H9 (cell line): ENCODE data around the gene OSBP2. TPM values are rescaled to one million over a fixed set of nuclear protein-coding genes. Genes with fewer than 3 reads are reported as not detected.

ENCODE experiments used
- DNase-seq: peaks from one replicate; pipeline ENCODE4 v3.0.0-alpha.2; 2017
- H2AFZ ChIP-seq: one replicate; pipeline ENCODE4 v1.6.1; 2013; ENCODE audit warnings: mild to moderate bottlenecking, low read length, control low read depth, moderate library complexity
- H2AK5ac ChIP-seq: 2 replicates; pipeline ENCODE4 v1.6.1; 2013; ENCODE audit warnings: low read length, control low read depth, mixed read lengths; ENCODE audit not compliant: insufficient read length
- H2BK120ac ChIP-seq: one replicate; pipeline ENCODE4 v1.6.1; 2013; ENCODE audit warnings: low read depth, mild to moderate bottlenecking, low read length, control low read depth, inconsistent platforms; ENCODE audit not compliant: poor library complexity, severe bottlenecking
- H2BK12ac ChIP-seq: 2 replicates; pipeline ENCODE4 v1.6.1; 2013; ENCODE audit warnings: low read length, control low read depth, mixed read lengths, low read depth; ENCODE audit not compliant: insufficient read length
- H2BK15ac ChIP-seq: 2 replicates; pipeline ENCODE4 v1.6.1; 2013; ENCODE audit warnings: low read depth, low read length, control low read depth
- H2BK20ac ChIP-seq: one replicate; pipeline ENCODE4 v1.6.1; 2013; ENCODE audit warnings: low read depth, mild to moderate bottlenecking, low read length, control low read depth, inconsistent platforms; ENCODE audit not compliant: poor library complexity, severe bottlenecking
- H2BK5ac ChIP-seq: 2 replicates; pipeline ENCODE4 v1.6.1; 2013; ENCODE audit warnings: low read length, control low read depth, mixed read lengths; ENCODE audit not compliant: insufficient read length
- H3K14ac ChIP-seq: 2 replicates; pipeline ENCODE4 v1.6.1; 2013; ENCODE audit warnings: low read length, control low read depth; ENCODE audit not compliant: insufficient read depth
- H3K18ac ChIP-seq: 2 replicates; pipeline ENCODE4 v1.6.1; 2013; ENCODE audit warnings: low read depth, mild to moderate bottlenecking, mixed read lengths, low read length, control low read depth; ENCODE audit not compliant: insufficient read length
- H3K23ac ChIP-seq: 2 replicates; pipeline ENCODE4 v1.6.1; 2013; ENCODE audit warnings: low read length, control low read depth, mixed read lengths, low read depth; ENCODE audit not compliant: insufficient read length
- H3K23me2 ChIP-seq: 2 replicates; pipeline ENCODE4 v1.6.1; 2013; ENCODE audit warnings: low read depth, mild to moderate bottlenecking, mixed read lengths, low read length, control low read depth; ENCODE audit not compliant: insufficient read length, poor library complexity, severe bottlenecking
- H3K27ac ChIP-seq: 2 replicates; pipeline ENCODE4 v1.5.1; 2013; ENCODE audit warnings: low read length, control low read depth, mixed read lengths, low read depth; ENCODE audit not compliant: insufficient read length
- H3K27me3 ChIP-seq: 2 replicates; pipeline ENCODE4 v1.6.1; 2013; ENCODE audit warnings: low read length, control low read depth, inconsistent platforms; ENCODE audit not compliant: insufficient read depth
- H3K4ac ChIP-seq: 2 replicates; pipeline ENCODE4 v1.6.1; 2013; ENCODE audit warnings: low read depth, mild to moderate bottlenecking, control low read depth, inconsistent platforms, low read length, moderate library complexity
- H3K4me1 ChIP-seq: 2 replicates; pipeline ENCODE4 v1.6.1; 2013; ENCODE audit warnings: low read length, control low read depth, inconsistent platforms; ENCODE audit not compliant: insufficient read depth
- H3K4me2 ChIP-seq: 2 replicates; pipeline ENCODE4 v1.6.1; 2013; ENCODE audit warnings: low read length, control low read depth, mixed read lengths; ENCODE audit not compliant: insufficient read length, insufficient read depth
- H3K56ac ChIP-seq: 2 replicates; pipeline ENCODE4 v1.6.1; 2013; ENCODE audit warnings: low read depth, mild to moderate bottlenecking, mixed read lengths, low read length, control low read depth; ENCODE audit not compliant: insufficient read length
- H3K79me1 ChIP-seq: 2 replicates; pipeline ENCODE4 v1.6.1; 2013; ENCODE audit warnings: low read depth, mild to moderate bottlenecking, moderate library complexity, low read length, control low read depth, inconsistent platforms; ENCODE audit not compliant: insufficient read depth, poor library complexity, severe bottlenecking
- H3K79me2 ChIP-seq: 2 replicates; pipeline ENCODE4 v1.6.1; 2013; ENCODE audit warnings: low read length, control low read depth, inconsistent platforms; ENCODE audit not compliant: insufficient read depth
- H3K9ac ChIP-seq: 2 replicates; pipeline ENCODE4 v1.6.1; 2013; ENCODE audit warnings: low read length, control low read depth, mixed read lengths; ENCODE audit not compliant: insufficient read length; ENCODE audit errors: extremely low read depth
- H3K9me3 ChIP-seq: one replicate; pipeline ENCODE4 v1.6.1; 2013; ENCODE audit warnings: low read depth, low read length, inconsistent platforms; ENCODE audit not compliant: control insufficient read depth
- H3T11ph ChIP-seq: one replicate; pipeline ENCODE4 v1.6.1; 2013; ENCODE audit warnings: mild to moderate bottlenecking, low read length, control low read depth, inconsistent platforms
- H4K20me1 ChIP-seq: one replicate; pipeline ENCODE4 v1.6.1; 2013; ENCODE audit not compliant: control insufficient read depth, insufficient read length, insufficient read depth
- H4K5ac ChIP-seq: 2 replicates; pipeline ENCODE4 v1.6.1; 2013; ENCODE audit warnings: low read depth, mild to moderate bottlenecking, mixed read lengths, low read length, control low read depth; ENCODE audit not compliant: insufficient read length
- H4K8ac ChIP-seq: replicated peaks from 2 replicates; pipeline ENCODE4 v1.6.1; 2013; ENCODE audit warnings: low read length, control low read depth, mixed read lengths, low read depth; ENCODE audit not compliant: insufficient read length
- H4K91ac ChIP-seq: 2 replicates; pipeline ENCODE4 v1.6.1; 2013; ENCODE audit warnings: low read depth, mild to moderate bottlenecking, moderate library complexity, mixed read lengths, low read length, control low read depth; ENCODE audit not compliant: insufficient read length
- H3K27ac Mint-ChIP-seq, 3 experiments: 2 replicates in 2 of 3; 3 replicates in 1 of 3; pipeline ENCODE4 v1.8.0; 2020 to 2021; ENCODE audit warnings: mixed read lengths in 3 of 3, mild to moderate bottlenecking in 1 of 3, moderate library complexity in 1 of 3
- H3K27me3 Mint-ChIP-seq: 2 replicates; pipeline ENCODE4 v1.8.0; 2021; ENCODE audit warnings: low read depth, mild to moderate bottlenecking, moderate library complexity, mixed read lengths
- H3K36me3 Mint-ChIP-seq, 3 experiments: 2 replicates in 2 of 3; 3 replicates in 1 of 3; pipeline ENCODE4 v1.8.0; 2020 to 2021; ENCODE audit warnings: low read depth in 3 of 3, mixed read lengths in 3 of 3; ENCODE audit not compliant: insufficient read depth in 1 of 3
- H3K4me1 Mint-ChIP-seq, 2 experiments: 2 replicates each; pipeline ENCODE4 v1.8.0; 2020; ENCODE audit warnings: mixed read lengths in 2 of 2
- H3K4me3 Mint-ChIP-seq, 2 experiments: 2 replicates in 1 of 2; 3 replicates in 1 of 2; pipeline ENCODE4 v1.8.0; 2020 to 2021; ENCODE audit warnings: mild to moderate bottlenecking in 2 of 2, mixed read lengths in 2 of 2, moderate library complexity in 1 of 2
- H3K9me3 Mint-ChIP-seq, 2 experiments: 2 replicates in 1 of 2; 3 replicates in 1 of 2; pipeline ENCODE4 v1.8.0; 2020; ENCODE audit warnings: mild to moderate bottlenecking in 2 of 2, mixed read lengths in 2 of 2, moderate library complexity in 1 of 2
- CTCF ChIP-seq: fragments of 200-600 bp; sonication (generic); conservative IDR thresholded peaks from 3 replicates; pipeline ENCODE4 v1.8.0; 2021; ENCODE audit warnings: antibody characterized with exemption, mild to moderate bottlenecking
- WGBS: extraction: QIAGEN DNeasy Blood & Tissue Kit; methylation state at CpG from one replicate; pipeline ENCODE4 v1.1.7; 2013; ENCODE audit warnings: missing lambda C conversion rate, low lambda C conversion rate, mixed read lengths; ENCODE audit not compliant: insufficient read length; ENCODE audit errors: extremely low coverage; 5-methylcytosine and 5-hydroxymethylcytosine counted together
- total RNA-seq: library from RNA; stranded (reverse); gene quantifications from 2 replicates; pipeline ENCODE4 v1.2.1, GENCODE V29; 2021

OSBP2 gene
- total RNA-seq, 1 experiment from 2014 or later, result 3.4 TPM

GRCh38 chr22:30664798-30665197 is 29.9 kb upstream of the OSBP2 start:
- no peak overlapping the region for H2BK20ac ChIP-seq
- no peak overlapping the region; the same call in 1 of the 2 replicates for H3K14ac ChIP-seq
- peaks cover 35% of the 10 kb centered on the region for H3K27me3 Mint-ChIP-seq
- no peak overlapping the region for H2AK5ac ChIP-seq
- H3K23ac ChIP-seq, result no peak overlapping the region
- H3K36me3 Mint-ChIP-seq, result peaks cover 0 to 18% (median 10%) of the 10 kb centered on the region in 3 experiments; a peak in 4 of 7 replicates
- no peaks in the 10 kb centered on the region for H3K9me3 ChIP-seq
- H2BK12ac ChIP-seq, result no peak overlapping the region
- H3K27me3 ChIP-seq, result peaks cover 6% of the 10 kb centered on the region; the same call in 1 of the 2 replicates
- H3K27ac Mint-ChIP-seq, result no peak overlapping the region
- no peak for TF ChIP-seq CTCF
- H3K9me3 Mint-ChIP-seq, result no peaks in the 10 kb centered on the region; a peak in 1 of 5 replicates
- H4K20me1 ChIP-seq, result no peaks in the 10 kb centered on the region
- H3K4me1 ChIP-seq, result peaks cover 2% of the 10 kb centered on the region; the same call in 1 of the 2 replicates
- no peak overlapping the region for H3T11ph ChIP-seq
- H2BK120ac ChIP-seq, result no peak overlapping the region
- no peak overlapping the region for H2BK15ac ChIP-seq
- H4K8ac ChIP-seq, result no peak overlapping the region
- no peaks in the 10 kb centered on the region for H3K79me1 ChIP-seq
- H3K4me3 Mint-ChIP-seq, result no peak overlapping the region
- no peak overlapping the region for H3K4me2 ChIP-seq
- no peak for DNase-seq
- no peak overlapping the region for H2BK5ac ChIP-seq
- H4K91ac ChIP-seq, result no peak overlapping the region
- no peak overlapping the region for H2AFZ ChIP-seq
- no peak overlapping the region for H3K9ac ChIP-seq
- no peak overlapping the region for H3K27ac ChIP-seq
- H3K4me1 Mint-ChIP-seq, result peaks cover 15 to 16% of the 10 kb centered on the region in 2 experiments
- H3K79me2 ChIP-seq, result no peaks in the 10 kb centered on the region
- H3K18ac ChIP-seq, result no peak overlapping the region
- peaks cover 16% of the 10 kb centered on the region for H3K23me2 ChIP-seq
- H3K56ac ChIP-seq, result no peak overlapping the region
- H4K5ac ChIP-seq, result no peak overlapping the region
- no peak overlapping the region for H3K4ac ChIP-seq
- no CpG with 5 or more reads among the region's 13 CpGs for WGBS
